Heart right ventricle (tissue), 16 donors: ENCODE measurements around the gene TMEM18. TPM values are rescaled to one million over a fixed set of nuclear protein-coding genes. Genes with fewer than 3 reads are reported as not detected.

Experiments
- ATAC-seq, 8 donors: fragments of 200-7000 bp; cut with Tn5 transposase; one replicate each; pipeline ENCODE4 v1.9.1; 2020; ENCODE audit warnings: mild to moderate bottlenecking in 8 of 8, moderate library complexity in 8 of 8, moderate number of reproducible peaks in 1 of 8
- DNase-seq, 2 donors: peaks; one replicate each; pipeline ENCODE4 v3.0.0-alpha.2; 2020
- H3K27ac ChIP-seq, 10 donors: fragments of 200-600 bp; sonication (generic) in 2 of 10; one replicate each; pipeline versions ENCODE4 v1.5.0 to v1.8.0; 2020 to 2022; ENCODE audit warnings: mild to moderate bottlenecking in 3 of 10
- H3K27me3 ChIP-seq, 7 donors: fragments of 200-600 bp; one replicate each; pipeline ENCODE4 v1.8.0; 2021 to 2022; ENCODE audit warnings: mild to moderate bottlenecking in 2 of 7
- H3K36me3 ChIP-seq, 9 donors: fragments of 200-600 bp; sonication (generic) in 1 of 9; one replicate each; pipeline versions ENCODE4 v1.5.0 to v1.8.0; 2020 to 2022; ENCODE audit warnings: mild to moderate bottlenecking in 2 of 9
- H3K4me1 ChIP-seq, 9 donors: fragments of 200-600 bp; sonication (generic) in 1 of 9; one replicate each; pipeline versions ENCODE4 v1.5.0 to v1.8.0; 2020 to 2022; ENCODE audit warnings: mild to moderate bottlenecking in 4 of 9
- H3K4me3 ChIP-seq, 10 donors: fragments of 200-600 bp; sonication (generic) in 2 of 10; one replicate each; pipeline versions ENCODE4 v1.5.0 to v1.8.0; 2020 to 2022; ENCODE audit warnings: mild to moderate bottlenecking in 7 of 10, moderate library complexity in 2 of 10
- H3K9me3 ChIP-seq, 11 donors: fragments of 200-600 bp in 10 of 11; sonication (generic) in 2 of 11; one replicate each; pipeline versions ENCODE4 v1.5.0 to v1.8.0; 2013 to 2022; ENCODE audit warnings: mild to moderate bottlenecking in 2 of 11, control low read depth in 1 of 11, moderate library complexity in 1 of 11
- WGBS, 2 donors: extraction: QIAGEN DNeasy Blood & Tissue Kit; methylation state at CpG; one replicate each; pipeline ENCODE4 v1.1.7; 2013; ENCODE audit warnings: inconsistent platforms in 1 of 2; 5-methylcytosine and 5-hydroxymethylcytosine counted together
- intact Hi-C, 10 donors: fragments of 100-400 bp; cut with DNase I; formaldehyde crosslinking; loops; one replicate each; pipeline versions ENCODE4 v1.11.1 to v1.14.2; 2022
- polyA plus RNA-seq, 2 donors: library from polyadenylated mRNA; stranded (reverse); fragments of 200-250 nt; gene quantifications; one replicate each; pipeline ENCODE4 v1.2.3, GENCODE V29; 2013
- total RNA-seq, 10 donors: library from RNA; stranded (reverse); fragmentation: NEBNext Ultra II Directional in 3 of 10; extraction: Animal tissue kit (Norgen Biotek cat#: 25700) in 3 of 10; gene quantifications; one replicate each; pipeline versions ENCODE4 v1.2.1 to v1.2.4, GENCODE V29; 2021 to 2023
- TF ChIP-seq, protein P1 (sequence below), 9 donors: fragments of 200-600 bp; sonication (generic) in 2 of 9; IDR thresholded peaks; one replicate each; pipeline versions ENCODE4 v1.5.0 to v1.8.0; 2021 to 2022; ENCODE audit warnings: antibody characterized with exemption in 9 of 9, mild to moderate bottlenecking in 5 of 9, moderate library complexity in 1 of 9
- donor health status: Arrhythmogenic right ventricular cardiomyopathy.
- donor health status: ischemic (EF 13 %, LVEDD 7.1; RV severe dilation, severe dysfunction).
- donor health status: healthy with polysubstance abuse.
- donor health status: DM: no; HTN: yes; CAD: no.
- donor health status: DM: no; HTN: no; CAD: no.
- donor health status: ischemic (EF 25% LVEDD 6.9; RV normal size, moderate dysfunction).
- donor health status: ischemic (EF 25% LVEDD 5.7; RV mildly dilated, moderate dysfunction).
- donor health status: healthy.
- donor health status: DM: yes; HTN: yes; CAD: no.
- donor health status: Ischemic cardiomyopathy.
- donor health status: ischemic (EF 35%, LVEDD 5.7; RV mildly dilated, moderate dysfunction).
- donor health status: nonischemic (EF 11% LVEDD 7.7; RV severe dilation, severe dysfunction).
- donor health status: DM: yes; HTN: yes; CAD: no.
- donor health status: PGD.
- donor health status: ischemic (EF 29% LVEDD 5.4; RV normal size, mild dysfunction).
- donor health status: nonischemic (EF 23%, LVEDD 6.1; RV moderate dilation, normal function).

The TMEM18 gene
- total and polyA plus RNA-seq, 12 donors: 10.1 to 21.9 (median 12.2) TPM

DNA sequence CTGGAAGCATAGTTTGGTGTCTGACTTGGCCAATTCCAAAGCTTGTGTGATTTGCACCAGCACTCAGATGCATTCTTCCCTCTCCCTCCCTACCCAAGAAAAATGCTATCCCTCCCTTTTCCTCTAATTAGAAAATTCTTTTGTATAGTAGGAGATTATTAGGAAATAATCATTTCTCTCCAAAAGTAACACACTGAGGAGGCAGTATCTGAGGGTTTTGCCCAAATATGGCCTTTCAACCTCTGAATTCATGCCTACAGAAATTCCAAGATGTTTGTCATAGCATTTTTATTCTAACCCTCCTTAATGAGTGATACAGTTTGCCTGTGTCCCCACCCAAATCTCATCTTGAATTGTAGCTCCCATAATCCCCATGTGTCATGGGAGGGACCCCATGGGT lies 5.0 kb upstream of the TMEM18 start:
- no peak for DNase-seq
- TF ChIP-seq, protein P1, sequence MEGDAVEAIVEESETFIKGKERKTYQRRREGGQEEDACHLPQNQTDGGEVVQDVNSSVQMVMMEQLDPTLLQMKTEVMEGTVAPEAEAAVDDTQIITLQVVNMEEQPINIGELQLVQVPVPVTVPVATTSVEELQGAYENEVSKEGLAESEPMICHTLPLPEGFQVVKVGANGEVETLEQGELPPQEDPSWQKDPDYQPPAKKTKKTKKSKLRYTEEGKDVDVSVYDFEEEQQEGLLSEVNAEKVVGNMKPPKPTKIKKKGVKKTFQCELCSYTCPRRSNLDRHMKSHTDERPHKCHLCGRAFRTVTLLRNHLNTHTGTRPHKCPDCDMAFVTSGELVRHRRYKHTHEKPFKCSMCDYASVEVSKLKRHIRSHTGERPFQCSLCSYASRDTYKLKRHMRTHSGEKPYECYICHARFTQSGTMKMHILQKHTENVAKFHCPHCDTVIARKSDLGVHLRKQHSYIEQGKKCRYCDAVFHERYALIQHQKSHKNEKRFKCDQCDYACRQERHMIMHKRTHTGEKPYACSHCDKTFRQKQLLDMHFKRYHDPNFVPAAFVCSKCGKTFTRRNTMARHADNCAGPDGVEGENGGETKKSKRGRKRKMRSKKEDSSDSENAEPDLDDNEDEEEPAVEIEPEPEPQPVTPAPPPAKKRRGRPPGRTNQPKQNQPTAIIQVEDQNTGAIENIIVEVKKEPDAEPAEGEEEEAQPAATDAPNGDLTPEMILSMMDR (IDR thresholded peaks at IDR 0.05): no peak
- Histone ChIP-seq H3K36me3 (no peaks in the 10 kb centered on the region), H3K4me3 (no peak overlapping the region), H3K27ac (no peak overlapping the region), H3K27me3 (no peaks in the 10 kb centered on the region), H3K4me1 (peaks cover 0 to 10% (median 5%) of the 10 kb centered on the region in 9 donors), H3K9me3 (peaks cover 0 to 34% (median 0%) of the 10 kb centered on the region in 11 donors)
- no peak for ATAC-seq
- intact Hi-C loops: no loop called here

DNA sequence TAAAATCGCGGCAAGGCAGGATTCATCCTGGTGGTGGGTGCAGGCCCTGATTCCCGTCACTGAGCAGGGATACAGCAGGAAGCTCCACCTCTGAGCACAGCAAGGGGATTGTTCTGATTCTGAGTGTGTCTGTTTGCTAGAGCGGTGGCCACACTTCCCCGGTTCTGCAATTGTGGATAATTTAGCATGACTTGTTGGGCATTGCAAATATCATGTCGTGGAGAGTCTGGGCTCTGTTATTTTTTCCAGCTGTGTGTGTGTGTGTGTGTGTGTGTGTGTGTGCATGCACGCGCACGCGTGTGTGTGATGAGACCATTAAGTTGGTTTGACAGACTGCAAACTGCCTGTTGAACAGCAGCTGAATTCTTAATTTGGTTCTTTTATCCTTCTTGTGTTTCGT lies 4.1 kb upstream of the TMEM18 start:
- no peak overlapping the region for H3K27ac ChIP-seq
- H3K4me3 ChIP-seq: no peak overlapping the region
- H3K4me1 ChIP-seq: peaks cover 0 to 12% (median 5%) of the 10 kb centered on the region in 9 donors
- DNase-seq: no peak
- 80 to 89% methylated on average over 11 of the region's 11 CpGs for WGBS, 2 donors
- TF ChIP-seq, protein P1 (IDR thresholded peaks at IDR 0.05): no peak
- intact Hi-C loops: no loop called here
- H3K27me3 ChIP-seq: no peaks in the 10 kb centered on the region
- ATAC-seq: no peak
- H3K9me3 ChIP-seq: peaks cover 0 to 31% (median 0%) of the 10 kb centered on the region in 11 donors
- no peaks in the 10 kb centered on the region for H3K36me3 ChIP-seq

DNA sequence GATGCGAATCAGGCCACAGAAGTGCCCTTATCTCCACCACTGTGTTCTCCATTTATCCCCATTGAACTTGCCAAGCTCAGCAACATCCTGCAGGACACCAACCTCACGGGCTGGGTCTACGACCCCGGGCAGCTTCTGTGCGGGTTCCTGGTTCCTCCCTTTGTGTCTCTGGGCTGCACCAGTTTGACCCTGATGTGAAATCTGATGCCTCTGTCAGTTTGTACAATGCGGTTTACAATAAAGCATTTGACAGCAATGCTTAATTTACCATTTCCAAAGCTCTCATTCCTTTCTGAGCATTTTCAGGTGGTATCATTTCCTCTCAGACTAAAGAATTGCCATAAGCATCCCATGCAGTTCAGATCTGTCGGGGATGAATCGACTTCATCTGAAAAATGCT lies 3.3 kb upstream of the TMEM18 start:
- intact Hi-C loops: no loop called here
- ATAC-seq (no peak), DNase-seq (no peak)
- Histone ChIP-seq H3K9me3 (peaks cover 0 to 23% (median 0%) of the 10 kb centered on the region in 11 donors), H3K4me1 (peaks cover 0 to 18% (median 10%) of the 10 kb centered on the region in 9 donors), H3K27ac (no peak overlapping the region), H3K4me3 (no peak overlapping the region), H3K36me3 (peaks cover 0 to under 1% (median 0%) of the 10 kb centered on the region in 9 donors), H3K27me3 (no peaks in the 10 kb centered on the region)
- TF ChIP-seq, protein P1 (IDR thresholded peaks at IDR 0.05): no peak
- WGBS, 2 donors: 91 to 94% methylated on average over 8 of the region's 8 CpGs

DNA sequence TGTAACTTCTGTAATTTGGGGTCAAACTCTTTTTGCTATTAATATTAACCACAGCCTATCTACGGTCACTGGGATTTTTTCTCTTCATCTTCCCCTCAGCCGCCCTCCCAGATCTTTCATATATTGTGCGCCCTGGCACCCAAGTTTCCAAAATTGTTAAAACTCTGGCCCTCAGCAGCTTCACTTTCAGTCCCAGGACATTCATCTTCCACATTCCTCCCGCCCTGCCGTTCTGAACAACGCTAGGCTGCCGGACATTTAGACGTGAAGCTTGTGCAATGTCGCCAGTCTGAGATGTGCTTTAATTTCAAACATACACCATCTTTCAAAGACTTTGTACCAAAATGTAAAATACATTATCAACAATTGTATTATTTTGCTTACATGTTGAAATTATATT lies 1.8 kb upstream of the TMEM18 start:
- TF ChIP-seq, protein P1 (IDR thresholded peaks at IDR 0.05): no peak
- WGBS, 2 donors: 93% methylated on average over 9 of the region's 9 CpGs
- no peak for DNase-seq
- intact Hi-C loops: no loop called here
- Histone ChIP-seq H3K27ac (no peak overlapping the region), H3K27me3 (no peaks in the 10 kb centered on the region), H3K4me1 (peaks cover 0 to 30% (median 10%) of the 10 kb centered on the region in 9 donors), H3K4me3 (no peak overlapping the region), H3K9me3 (peaks cover 0 to 7% (median 0%) of the 10 kb centered on the region in 11 donors), H3K36me3 (peaks cover 0 to 8% (median 0%) of the 10 kb centered on the region in 9 donors)
- ATAC-seq: no peak
